Cardiac muscle cell (in vitro differentiated cells and primary cell): ENCODE data around the gene PTPRK. TPM values are rescaled to one million over a fixed set of nuclear protein-coding genes. Genes with fewer than 3 reads are reported as not detected.
A peak's percentile ranks its signal among the peaks of the same experiment; 100 is the strongest.

Experiments used
- DNase-seq, 2 donors: peaks; one replicate each; pipeline versions ENCODE4 v3.0.0 to v3.0.0-alpha.2; 2010 to 2017; ENCODE audit warnings: low read depth in 1 of 2, low spot score in 1 of 2
- H3K27ac ChIP-seq: fragments of 200-600 bp; sonication (generic); 2 replicates; pipeline ENCODE4 v1.5.1; 2016
- H3K27me3 ChIP-seq: fragments of 200-600 bp; sonication (generic); 2 replicates; pipeline ENCODE4 v1.6.0; 2016; ENCODE audit warnings: control low read depth
- H3K36me3 ChIP-seq: fragments of 200-600 bp; sonication (generic); 2 replicates; pipeline ENCODE4 v1.5.1; 2016; ENCODE audit warnings: control low read depth
- H3K4me1 ChIP-seq: fragments of 200-600 bp; sonication (generic); 2 replicates; pipeline ENCODE4 v1.8.1; 2017; ENCODE audit warnings: low read depth, mild to moderate bottlenecking, mixed run types
- H3K4me3 ChIP-seq: fragments of 200-600 bp; sonication (generic); 2 replicates; pipeline ENCODE4 v1.5.1; 2016; ENCODE audit warnings: mild to moderate bottlenecking
- H3K9me3 ChIP-seq: fragments of 200-600 bp; sonication (generic); 2 replicates; pipeline ENCODE4 v1.5.1; 2017; ENCODE audit warnings: low read depth, mild to moderate bottlenecking, control low read depth
- CTCF ChIP-seq: IDR thresholded peaks from 2 replicates; pipeline ENCODE4 v1.5.1; 2012; ENCODE audit warnings: low read depth, mild to moderate bottlenecking, low read length
- polyA plus RNA-seq: library from polyadenylated mRNA; unstranded; fragments of >200 nt; fragmentation: Nextera tagmentation; extraction: Ambion mirVana; gene quantifications from 2 replicates; pipeline ENCODE4 v1.2.1, GENCODE V29; 2016
- total RNA-seq: library from RNA; depleted of rRNA; stranded (reverse); fragments of >200 nt; gene quantifications from 2 replicates; pipeline ENCODE4 v1.2.3, GENCODE V29; 2016

PTPRK gene
- total and polyA plus RNA-seq, 2 experiments from 2014 or later: 48.3 to 73.1 TPM

DNA sequence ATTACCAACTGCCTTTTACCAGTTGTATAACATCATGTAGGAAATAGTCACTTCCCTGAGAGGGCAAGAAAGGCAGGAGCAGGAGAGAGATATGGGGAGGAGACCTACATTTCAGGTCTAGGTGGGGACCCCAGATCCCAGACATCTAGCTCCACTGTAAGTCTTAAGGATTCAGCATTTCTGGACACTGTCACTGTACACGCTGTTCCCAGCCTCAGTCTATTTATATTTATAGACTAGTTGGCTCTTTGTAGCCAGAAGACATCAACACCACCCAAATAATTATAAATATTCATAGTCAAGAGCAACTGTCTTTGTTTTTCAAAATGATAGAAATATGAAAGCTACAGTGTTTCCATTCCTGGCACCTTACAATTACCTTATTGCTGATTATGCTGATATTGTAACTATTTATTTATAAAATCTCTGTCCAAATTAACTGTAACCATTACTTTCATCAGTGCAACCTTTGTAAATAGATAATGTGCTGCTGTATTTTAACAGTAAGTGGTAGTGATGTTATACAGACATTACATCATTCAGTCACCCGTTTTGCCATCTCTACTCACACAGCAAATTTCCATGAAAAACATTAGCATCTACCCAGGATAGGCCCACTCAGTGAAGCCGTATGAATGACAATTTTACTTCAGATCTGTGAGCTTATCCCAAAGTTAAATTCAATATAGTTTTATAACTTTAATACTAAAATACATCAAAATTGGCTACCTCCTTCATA lies 162.8 kb downstream of the PTPRK start:
- Histone ChIP-seq H3K4me1 (peaks cover 8% of the 10 kb centered on the region), H3K27ac (no peak overlapping the region), H3K36me3 (no peaks in the 10 kb centered on the region), H3K27me3 (no peaks in the 10 kb centered on the region), H3K9me3 (no peaks in the 10 kb centered on the region), H3K4me3 (no peak overlapping the region)
- no peak for DNase-seq
- no peak for TF ChIP-seq CTCF

DNA sequence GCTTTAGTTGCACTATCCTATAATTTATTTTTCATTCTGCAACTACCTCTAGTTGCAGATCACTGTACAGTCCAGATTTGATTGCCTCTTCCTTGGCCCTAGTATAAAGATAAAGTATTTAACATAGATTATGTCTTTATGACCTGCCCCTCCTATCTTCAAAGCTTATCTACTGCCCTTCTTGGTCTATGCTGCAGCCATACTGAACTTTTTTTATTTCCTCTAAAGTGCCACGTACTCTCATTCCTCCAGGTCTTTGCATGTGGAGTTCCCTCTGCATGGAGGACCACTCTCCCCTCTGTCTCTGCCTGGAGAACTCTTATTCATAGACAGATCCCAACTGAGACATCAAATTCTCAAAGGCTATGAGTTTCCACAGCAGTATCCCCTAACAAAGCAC lies 168.0 kb downstream of the PTPRK start:
- H3K27ac ChIP-seq: no peak overlapping the region
- DNase-seq: no peak
- no peaks in the 10 kb centered on the region for H3K36me3 ChIP-seq
- no peaks in the 10 kb centered on the region for H3K27me3 ChIP-seq
- no peak overlapping the region for H3K4me3 ChIP-seq
- no peaks in the 10 kb centered on the region for H3K9me3 ChIP-seq
- H3K4me1 ChIP-seq: peaks cover 9% of the 10 kb centered on the region
- TF ChIP-seq CTCF: no peak

DNA sequence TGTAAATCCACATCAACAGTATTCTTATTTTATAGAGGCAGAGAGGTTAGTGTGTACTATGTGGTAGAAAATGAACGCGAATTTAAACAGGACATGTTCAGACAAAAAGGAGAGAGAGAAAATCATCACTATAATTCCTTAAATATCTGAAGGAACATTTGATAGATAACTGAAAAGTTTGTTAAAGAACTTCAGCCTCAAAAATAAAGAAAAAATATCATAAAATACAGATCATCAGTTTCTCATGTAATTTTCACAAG lies 169.2 kb downstream of the PTPRK start:
- Histone ChIP-seq H3K27ac (peak overlapping the region; percentile 45), H3K9me3 (no peaks in the 10 kb centered on the region), H3K4me3 (no peak overlapping the region), H3K27me3 (no peaks in the 10 kb centered on the region), H3K4me1 (peaks cover 18% of the 10 kb centered on the region), H3K36me3 (no peaks in the 10 kb centered on the region)
- DNase-seq: no peak
- no peak for TF ChIP-seq CTCF

DNA sequence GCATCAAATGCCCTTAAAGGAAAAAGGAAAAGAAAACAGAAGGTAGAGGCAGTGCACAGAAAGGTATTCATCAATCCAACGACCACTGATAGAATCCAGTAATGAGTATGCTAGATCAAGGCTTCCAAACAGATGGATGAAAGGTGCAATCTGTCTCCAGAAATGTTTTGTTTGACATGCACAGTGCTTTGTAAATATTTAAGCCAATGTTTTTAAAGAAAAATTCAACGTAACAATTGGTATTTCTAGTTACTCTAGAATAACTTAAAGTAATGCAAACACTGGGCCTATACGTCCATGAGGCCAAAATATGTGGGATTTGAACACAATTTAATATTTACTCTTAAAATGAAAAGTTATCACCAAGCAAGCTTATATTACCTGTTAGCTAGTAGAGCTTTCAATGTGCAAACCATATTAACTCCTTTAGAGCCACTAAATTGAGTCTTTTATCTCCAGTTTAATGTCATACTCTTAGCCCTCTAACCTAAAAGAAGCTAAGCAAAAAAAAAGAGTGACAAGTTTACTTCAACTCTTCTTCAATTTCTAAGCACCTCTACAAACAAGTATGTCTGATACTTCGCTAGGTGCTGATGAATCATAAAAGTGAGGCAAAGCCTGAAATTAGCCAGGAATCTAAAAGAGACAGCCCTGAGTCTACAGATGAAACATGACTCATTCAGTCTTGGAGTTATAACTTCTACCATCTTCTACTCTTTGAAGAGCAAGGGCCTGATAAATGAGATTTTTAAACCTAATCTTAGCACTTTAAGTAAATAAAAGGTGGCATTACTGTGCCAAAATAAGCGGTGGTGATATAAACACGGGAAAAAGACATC lies 169.8 kb downstream of the PTPRK start:
- Histone ChIP-seq H3K36me3 (no peaks in the 10 kb centered on the region), H3K4me3 (no peak overlapping the region), H3K9me3 (no peaks in the 10 kb centered on the region), H3K27ac (peak overlapping the region; percentile 45), H3K4me1 (peaks cover 21% of the 10 kb centered on the region), H3K27me3 (no peaks in the 10 kb centered on the region)
- TF ChIP-seq CTCF: no peak
- peak in 1 of 2 donors; percentile 6 for DNase-seq

DNA sequence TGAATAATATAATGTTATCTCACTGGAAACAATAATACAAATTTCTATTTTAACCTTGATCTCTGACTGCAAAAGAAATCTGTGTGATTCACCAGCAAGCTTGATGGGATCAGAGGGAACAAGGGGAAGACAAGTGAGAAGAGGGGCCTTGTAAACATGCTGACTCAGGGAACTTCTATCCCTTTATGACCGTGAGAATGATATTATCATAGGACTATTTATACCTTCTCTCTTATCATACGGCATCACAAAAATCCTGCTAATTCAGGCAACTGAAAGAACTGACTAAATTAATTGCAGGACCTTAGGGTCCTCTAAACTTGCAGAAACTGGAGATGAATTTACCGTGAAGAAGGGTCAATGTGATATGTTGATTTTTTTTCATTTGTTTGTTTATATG lies 173.3 kb downstream of the PTPRK start:
- Histone ChIP-seq H3K27me3 (no peaks in the 10 kb centered on the region), H3K4me3 (no peak overlapping the region), H3K4me1 (peaks cover 21% of the 10 kb centered on the region), H3K27ac (no peak overlapping the region), H3K9me3 (no peaks in the 10 kb centered on the region), H3K36me3 (no peaks in the 10 kb centered on the region)
- TF ChIP-seq CTCF: no peak
- no peak for DNase-seq
